ENCODE measurements around the gene PHC2. TPM values are rescaled to one million over a fixed set of nuclear protein-coding genes. Genes with fewer than 3 reads are reported as not detected.
A peak's percentile ranks its signal among the peaks of the same experiment; 100 is the strongest.

Gene PHC2
- total RNA-seq = 48.0 TPM

DNA sequence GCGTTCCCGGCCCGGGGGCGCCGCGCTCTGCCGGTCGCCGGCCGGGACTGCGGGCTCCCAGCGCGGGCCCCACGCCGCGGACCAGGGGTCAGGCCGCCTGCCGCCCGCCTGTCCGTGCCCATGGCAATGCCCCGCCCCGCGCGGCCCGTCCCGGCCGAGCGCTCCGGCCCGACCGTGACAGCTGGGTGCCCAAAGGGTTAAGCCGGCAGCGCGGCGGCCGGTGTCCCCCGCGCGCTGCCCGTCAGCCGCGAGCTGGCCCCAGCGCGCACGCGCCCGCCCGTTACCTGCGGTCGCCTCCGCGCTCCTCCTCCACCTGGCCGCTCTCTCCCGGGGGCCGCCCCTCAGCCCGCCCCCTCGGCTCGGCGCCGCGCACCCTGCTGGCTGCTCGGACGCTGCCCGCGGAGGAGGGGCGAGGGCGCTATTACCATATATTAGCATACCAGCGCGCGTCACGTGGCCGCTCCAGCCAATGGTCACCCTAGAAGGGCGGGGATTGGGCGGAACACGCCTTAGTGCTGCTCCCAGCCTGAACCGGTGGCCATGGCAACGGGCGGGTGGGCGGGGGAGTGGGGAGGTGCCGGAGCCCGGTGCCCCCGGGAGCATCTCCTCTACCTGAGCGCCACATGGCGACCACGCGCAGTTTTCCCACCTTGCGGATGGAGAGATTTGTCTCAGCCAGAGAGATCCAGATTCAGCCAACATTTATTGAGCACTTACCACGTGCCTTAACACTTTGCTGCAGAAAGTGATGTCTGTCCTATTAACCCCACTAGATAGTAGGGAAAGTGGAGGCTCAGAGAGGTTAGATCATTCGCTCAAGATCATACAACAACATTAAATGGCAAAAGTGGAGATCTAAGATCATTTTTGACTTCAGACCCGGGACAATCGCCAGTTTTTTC lies at the start of gene PHC2:
Gene PHC2, minus strand, starts transcription at position 404 of the 902 bp plus-strand sequence. CDS start 55,556 bp downstream, outside the sequence.
- DNase-seq (ENCODE audit: low spot score) (peak; percentile 99), ATAC-seq (peak; percentile 98)

GRCh38 chr1:33477451-33477850 lies 46.6 kb upstream of the PHC2 start:
- ATAC-seq = no peak
- no peak for DNase-seq (ENCODE audit: low spot score)

- DNase-seq (ENCODE audit: low spot score) = no peak
- no peak for ATAC-seq
These were observed 43.0 kb upstream of the PHC2 start for GRCh38 chr1:33473900-33474299.

DNA sequence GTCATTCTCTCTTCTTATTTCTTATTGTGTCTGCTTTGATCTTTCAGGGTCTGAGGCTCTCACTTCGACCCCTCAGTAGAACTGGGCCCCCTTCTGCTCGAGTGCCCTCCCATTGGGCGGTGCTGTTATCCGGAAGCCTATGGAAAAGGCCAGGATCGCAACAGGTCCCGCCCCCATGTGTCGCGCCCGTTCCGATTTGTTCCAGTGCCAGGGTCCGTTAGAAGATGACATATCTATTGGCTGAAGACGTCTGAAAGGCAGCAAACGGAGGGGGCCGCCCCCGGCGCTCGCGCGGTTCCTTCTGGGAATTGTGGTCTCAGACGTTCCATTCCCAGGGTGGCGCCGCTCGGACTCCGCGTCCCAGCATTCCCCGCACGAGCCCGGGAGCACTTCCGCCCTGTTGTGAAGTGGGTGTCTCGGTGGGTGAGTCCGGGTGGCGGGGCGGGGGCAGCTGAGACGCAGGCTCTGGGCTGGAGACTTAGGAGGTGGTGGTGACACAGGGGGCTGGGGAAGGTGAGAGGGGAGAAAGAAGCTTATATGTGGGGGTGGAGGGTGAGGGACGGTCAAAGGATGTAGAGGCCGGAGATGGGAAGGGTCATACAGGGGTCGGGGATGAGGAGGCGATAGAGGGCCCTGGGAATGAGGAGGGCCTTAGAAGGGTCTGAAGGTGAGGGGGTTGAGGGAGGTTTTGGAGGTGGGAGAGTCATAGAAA lies 41.5 kb upstream of the PHC2 start, which contains the start of gene ZSCAN20:
Gene ZSCAN20, plus strand, starts transcription at position 377 of the 712 bp plus-strand sequence. CDS start 6,644 bp downstream, outside the sequence.
- ATAC-seq (peak; percentile 94), DNase-seq (ENCODE audit: low spot score) (peak; percentile 98)

GRCh38 chr1:33471416-33471815 lies 40.5 kb upstream of the PHC2 start:
- no peak for ATAC-seq
- DNase-seq (ENCODE audit: low spot score) = no peak

GRCh38 chr1:33470495-33471012 lies 39.7 kb upstream of the PHC2 start:
- peak; percentile 67 for DNase-seq (ENCODE audit: low spot score)
- ATAC-seq = peak; percentile 76

DNA sequence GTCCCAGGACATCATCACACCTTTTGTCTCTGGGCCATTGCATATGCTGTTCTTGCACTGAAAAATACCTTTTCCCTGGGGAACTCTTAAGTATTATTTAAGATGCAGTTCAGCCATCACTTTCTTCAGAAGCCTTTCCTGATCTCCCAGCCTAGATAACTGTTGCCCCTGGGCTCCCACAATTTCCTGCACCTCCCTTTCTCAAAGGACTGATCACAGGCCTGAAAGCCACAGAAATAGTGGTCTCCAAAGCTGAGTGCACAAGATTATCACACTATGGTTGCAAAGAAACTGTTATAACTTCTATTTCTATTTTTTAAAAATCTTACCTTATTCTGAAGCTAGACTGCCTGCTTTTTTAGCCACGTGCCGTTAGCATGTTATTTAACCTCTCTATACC lies 38.8 kb upstream of the PHC2 start:
- ATAC-seq (no peak), DNase-seq (ENCODE audit: low spot score) (no peak)

GRCh38 chr1:33468967-33469366 lies 38.1 kb upstream of the PHC2 start:
- DNase-seq (ENCODE audit: low spot score) (no peak), ATAC-seq (no peak)

DNA sequence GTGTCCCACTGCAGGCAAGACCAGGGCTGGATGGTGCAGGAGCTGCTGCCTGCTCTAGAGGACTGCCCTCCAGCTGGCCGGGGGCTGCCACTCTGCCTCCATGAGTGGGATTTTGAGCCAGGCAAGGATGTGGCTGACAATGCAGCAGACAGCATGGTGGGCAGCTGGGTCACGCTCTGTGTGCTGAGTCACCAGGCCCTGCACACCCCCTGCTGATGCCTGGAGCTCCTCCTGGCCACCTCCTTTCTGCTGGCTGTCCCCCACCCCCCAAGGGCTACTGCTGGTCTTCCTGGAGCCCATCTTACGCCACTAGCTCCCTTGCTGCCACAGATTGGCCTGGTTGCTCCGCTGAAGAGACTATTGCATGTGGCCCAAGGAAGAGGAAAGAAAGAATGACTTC lies 37.6 kb upstream of the PHC2 start:
- DNase-seq (ENCODE audit: low spot score) = no peak
- no peak for ATAC-seq

- no peak for DNase-seq (ENCODE audit: low spot score)
- ATAC-seq = no peak
These were observed 37.1 kb upstream of the PHC2 start for GRCh38 chr1:33468011-33468410.

GRCh38 chr1:33466159-33466558 lies 35.3 kb upstream of the PHC2 start:
- no peak for DNase-seq (ENCODE audit: low spot score)

GRCh38 chr1:33465316-33465715 lies 34.4 kb upstream of the PHC2 start:
- ATAC-seq (no peak), DNase-seq (ENCODE audit: low spot score) (no peak)

More at GRCh38 chr1:33466159-33466558, 35.3 kb upstream of the PHC2 start:
- ATAC-seq = peak; percentile 34

DNA sequence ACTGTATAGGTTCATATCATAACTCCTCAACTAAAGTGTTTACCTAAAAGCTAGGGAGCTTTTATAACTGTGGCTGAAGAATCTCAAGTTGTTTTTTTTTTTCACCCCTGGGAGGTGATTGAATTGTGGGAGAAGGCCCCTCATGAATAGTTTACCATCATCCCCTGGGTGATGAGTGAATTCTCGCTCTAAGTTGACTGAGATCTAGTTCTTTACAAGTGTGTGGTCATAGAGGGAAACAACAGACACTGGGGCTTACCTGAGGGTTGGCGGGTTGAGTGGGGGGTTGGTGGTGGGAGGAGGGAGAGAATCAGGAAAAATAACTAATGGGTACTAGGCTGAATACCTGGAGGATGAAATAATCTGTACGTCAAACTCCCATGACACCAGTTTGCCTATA lies 33.7 kb upstream of the PHC2 start:
- ATAC-seq = no peak
- no peak for DNase-seq (ENCODE audit: low spot score)

- DNase-seq (ENCODE audit: low spot score) (no peak), ATAC-seq (no peak)
These were observed 31.7 kb upstream of the PHC2 start for GRCh38 chr1:33462405-33463164.

DNA sequence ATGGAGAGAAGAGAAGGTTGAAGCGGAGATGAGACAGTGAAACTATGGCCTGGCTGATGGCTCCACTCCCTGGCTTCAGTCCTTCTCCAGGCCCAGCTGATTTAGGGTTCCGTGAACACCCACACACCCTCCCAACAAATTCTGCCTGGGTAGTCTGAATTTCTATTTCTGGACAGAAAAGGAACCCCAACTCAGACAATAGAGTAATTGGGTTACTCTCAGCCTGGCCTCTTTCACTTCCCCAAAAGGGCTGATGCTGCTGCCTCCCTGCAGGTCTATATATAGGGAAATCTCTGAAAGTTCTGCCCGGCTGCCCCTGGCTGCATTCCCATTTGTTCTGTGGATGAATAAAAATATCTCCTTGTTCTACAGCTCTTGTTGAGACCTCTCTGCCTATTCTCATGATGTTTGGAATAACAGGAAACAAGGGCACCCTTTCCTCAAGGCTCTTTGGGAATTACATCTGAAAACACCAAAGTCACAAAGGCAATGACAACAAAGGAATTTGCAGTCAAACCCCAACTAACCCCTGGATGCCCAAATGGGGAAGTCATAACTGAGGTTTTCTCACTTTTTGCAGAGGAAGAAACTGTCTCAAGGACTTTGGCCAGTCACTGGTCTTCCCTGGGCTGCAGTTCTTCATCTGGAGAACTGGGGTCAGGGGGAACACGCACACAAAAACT lies 30.2 kb upstream of the PHC2 start:
- peak; percentile 48 for ATAC-seq
- DNase-seq (ENCODE audit: low spot score) = no peak

GRCh38 chr1:33460144-33460543 lies 29.2 kb upstream of the PHC2 start:
- no peak for DNase-seq (ENCODE audit: low spot score)
- ATAC-seq = no peak

DNA sequence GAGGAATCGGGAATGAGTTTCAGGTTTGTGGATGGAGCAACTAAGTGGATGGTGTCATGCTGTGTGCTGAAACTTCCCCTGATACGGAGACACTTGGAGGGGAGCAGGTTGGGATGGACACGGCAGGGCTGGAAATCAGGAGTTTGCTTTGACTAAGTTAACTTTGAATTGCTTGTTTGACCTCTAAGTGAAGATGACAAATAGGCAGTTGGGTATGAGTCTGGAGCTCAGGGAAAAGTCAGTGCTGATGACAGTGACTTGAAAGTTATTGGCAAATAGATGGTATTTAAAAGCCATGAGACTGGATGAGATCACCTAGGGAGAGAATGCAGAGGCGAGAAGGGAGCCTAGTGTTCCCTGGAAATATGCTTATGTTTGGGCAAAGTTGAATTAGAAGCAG lies 28.8 kb upstream of the PHC2 start:
- ATAC-seq (no peak), DNase-seq (ENCODE audit: low spot score) (no peak)

GRCh38 chr1:33456502-33456886 lies 25.6 kb upstream of the PHC2 start:
- DNase-seq (ENCODE audit: low spot score) (no peak), ATAC-seq (no peak)

DNA sequence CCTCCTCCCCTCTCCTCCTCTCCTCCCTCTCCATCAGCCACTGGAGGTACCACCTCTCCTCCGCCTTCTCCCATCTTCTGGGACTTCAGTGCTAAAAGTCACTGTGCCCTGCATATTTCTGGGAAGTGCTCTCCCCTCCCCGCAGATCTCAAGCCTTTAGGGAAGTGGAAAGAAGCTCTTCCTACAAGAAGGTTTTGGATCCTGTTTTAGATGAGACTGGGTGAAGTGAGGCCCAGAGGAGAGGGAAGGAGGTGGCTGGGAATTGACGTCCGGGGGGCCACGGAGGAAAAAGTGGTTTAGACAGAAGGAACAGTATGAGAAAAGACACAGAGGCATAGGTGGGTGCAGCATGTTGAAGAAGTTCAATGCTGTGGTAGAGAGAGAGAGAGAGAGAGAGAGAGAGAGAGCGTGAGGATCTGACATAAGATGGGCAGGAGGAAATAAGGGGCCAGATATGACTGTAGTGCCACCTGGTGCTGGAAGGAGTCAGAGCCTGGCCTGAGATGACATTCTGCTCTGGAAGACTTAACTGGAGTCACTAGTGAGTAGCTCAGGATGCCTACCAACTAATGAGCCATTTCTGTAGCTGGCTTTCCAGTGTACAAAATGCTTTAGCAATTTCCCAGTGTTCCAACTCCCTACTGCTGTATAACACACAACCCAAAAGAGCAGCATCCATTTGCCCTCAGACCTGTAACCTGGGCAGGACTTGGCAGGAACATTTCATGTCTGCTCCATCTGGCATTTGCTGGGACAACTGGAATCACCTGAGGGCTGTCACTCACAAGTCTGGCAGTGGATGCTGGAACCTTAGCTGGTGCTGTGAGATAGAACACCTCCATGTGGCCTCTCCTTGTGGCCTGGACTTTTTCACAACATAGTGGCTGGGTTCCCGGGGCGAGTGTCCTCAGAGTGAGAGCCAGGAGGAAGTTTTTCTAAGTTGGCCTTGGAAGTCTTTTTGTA lies 24.9 kb upstream of the PHC2 start:
- DNase-seq (ENCODE audit: low spot score) (no peak), ATAC-seq (peak; percentile 93)
